ENCODE results near the gene BLTP3A. TPM values are rescaled to one million over a fixed set of nuclear protein-coding genes. Genes with fewer than 3 reads are reported as not detected.

The BLTP3A gene
- total and polyA plus RNA-seq, 2 of the 13 experiments (the other 11 are each of a cell fraction or from before 2014, with no cell fraction given), result 22.1 to 24.0 TPM

DNA sequence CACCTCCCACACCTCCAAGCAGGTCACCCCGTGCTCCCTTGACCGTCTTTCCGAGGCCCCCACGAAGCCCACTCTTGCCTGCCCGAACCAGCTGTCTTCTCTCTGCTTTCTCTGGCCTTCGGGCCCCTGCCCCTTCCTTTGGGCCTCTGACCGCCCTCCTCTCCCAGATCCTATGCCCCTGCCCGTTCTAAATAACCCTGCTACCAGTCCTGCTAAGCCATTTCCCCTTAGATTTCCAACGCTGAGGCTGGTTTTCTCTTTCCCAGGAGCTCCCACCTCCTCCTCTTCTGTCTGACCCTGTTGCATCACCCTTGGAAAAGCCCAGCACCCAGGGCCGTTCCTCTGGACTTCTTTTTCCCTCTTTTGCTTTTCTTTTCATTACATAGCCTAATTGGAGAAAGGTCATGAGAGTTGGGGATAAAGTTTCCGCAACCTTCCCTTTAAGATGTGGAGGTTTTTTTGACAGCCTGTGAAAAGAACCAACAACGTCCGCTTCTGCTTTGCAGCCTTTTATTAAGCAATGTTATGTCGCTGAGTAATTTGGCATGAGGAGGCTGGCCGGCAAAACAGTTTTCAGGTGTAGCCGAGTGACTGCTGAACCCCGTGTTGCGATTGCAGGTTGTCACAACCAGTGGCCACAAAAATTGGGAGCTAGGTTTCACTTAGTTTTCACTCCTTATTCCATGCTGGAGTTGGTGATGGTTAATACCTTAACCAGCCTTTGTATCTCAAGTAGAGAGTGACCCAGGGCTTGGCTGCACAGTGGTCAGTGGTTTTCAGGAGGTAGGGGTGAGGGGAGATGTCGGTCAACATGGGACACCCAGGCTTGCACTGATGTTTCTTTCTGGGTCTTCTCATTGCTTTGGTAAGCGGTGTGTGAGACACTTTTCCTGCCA is 970 bp downstream of the BLTP3A start (continued):
- TF ChIP-seq, protein P1, sequence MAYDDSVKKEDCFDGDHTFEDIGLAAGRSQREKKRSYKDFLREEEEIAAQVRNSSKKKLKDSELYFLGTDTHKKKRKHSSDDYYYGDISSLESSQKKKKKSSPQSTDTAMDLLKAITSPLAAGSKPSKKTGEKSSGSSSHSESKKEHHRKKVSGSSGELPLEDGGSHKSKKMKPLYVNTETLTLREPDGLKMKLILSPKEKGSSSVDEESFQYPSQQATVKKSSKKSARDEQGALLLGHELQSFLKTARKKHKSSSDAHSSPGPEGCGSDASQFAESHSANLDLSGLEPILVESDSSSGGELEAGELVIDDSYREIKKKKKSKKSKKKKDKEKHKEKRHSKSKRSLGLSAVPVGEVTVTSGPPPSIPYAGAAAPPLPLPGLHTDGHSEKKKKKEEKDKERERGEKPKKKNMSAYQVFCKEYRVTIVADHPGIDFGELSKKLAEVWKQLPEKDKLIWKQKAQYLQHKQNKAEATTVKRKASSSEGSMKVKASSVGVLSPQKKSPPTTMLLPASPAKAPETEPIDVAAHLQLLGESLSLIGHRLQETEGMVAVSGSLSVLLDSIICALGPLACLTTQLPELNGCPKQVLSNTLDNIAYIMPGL (CRISPR knock-in tag; IDR thresholded peaks at IDR 0.05; ENCODE audit: borderline replicate concordance in 1 of 2, low read depth in 1 of 2), result peak in 1 of 2 experiments; percentile 8; a peak in 2 of 4 replicates
- TF ChIP-seq ZNF567 (CRISPR knock-in tag; IDR thresholded peaks at IDR 0.05; ENCODE audit: borderline replicate concordance) (peak; percentile 58; the same call in 1 of the 2 replicates), ZNF30 (CRISPR knock-in tag; IDR thresholded peaks at IDR 0.05) (no peak; the same call in 1 of the 2 replicates), ZNF766 (CRISPR knock-in tag; IDR thresholded peaks at IDR 0.05; ENCODE audit: borderline replicate concordance) (no peak), ZFYVE20 (CRISPR knock-in tag; IDR thresholded peaks at IDR 0.05; ENCODE audit: borderline replicate concordance, low read depth) (no peak), ZNF256 (CRISPR knock-in tag; conservative IDR thresholded peaks at IDR 0.05) (no peak), PRMT3 (CRISPR knock-in tag; IDR thresholded peaks at IDR 0.05; ENCODE audit: borderline replicate concordance, low read depth) (no peak), SIX4 (CRISPR knock-in tag; IDR thresholded peaks at IDR 0.05) (no peak), ZNF556 (CRISPR knock-in tag; IDR thresholded peaks at IDR 0.05; ENCODE audit: borderline replicate concordance) (peak; percentile 20; the same call in 1 of the 2 replicates), GTF2F1 (IDR thresholded peaks at IDR 0.05; ENCODE audit: low read length) (no peak), DNMT3B (CRISPR knock-in tag; conservative IDR thresholded peaks at IDR 0.05) (no peak), ZEB1 (IDR thresholded peaks at IDR 0.05; ENCODE audit: insufficient replicate concordance, low read depth) (peak; percentile 18), HOXA9 (CRISPR knock-in tag; IDR thresholded peaks at IDR 0.05; ENCODE audit: borderline replicate concordance) (no peak)
- TF ChIP-seq, protein P2, sequence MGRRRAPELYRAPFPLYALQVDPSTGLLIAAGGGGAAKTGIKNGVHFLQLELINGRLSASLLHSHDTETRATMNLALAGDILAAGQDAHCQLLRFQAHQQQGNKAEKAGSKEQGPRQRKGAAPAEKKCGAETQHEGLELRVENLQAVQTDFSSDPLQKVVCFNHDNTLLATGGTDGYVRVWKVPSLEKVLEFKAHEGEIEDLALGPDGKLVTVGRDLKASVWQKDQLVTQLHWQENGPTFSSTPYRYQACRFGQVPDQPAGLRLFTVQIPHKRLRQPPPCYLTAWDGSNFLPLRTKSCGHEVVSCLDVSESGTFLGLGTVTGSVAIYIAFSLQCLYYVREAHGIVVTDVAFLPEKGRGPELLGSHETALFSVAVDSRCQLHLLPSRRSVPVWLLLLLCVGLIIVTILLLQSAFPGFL (CRISPR knock-in tag; IDR thresholded peaks at IDR 0.05), result no peak
- TF ChIP-seq, protein P3, sequence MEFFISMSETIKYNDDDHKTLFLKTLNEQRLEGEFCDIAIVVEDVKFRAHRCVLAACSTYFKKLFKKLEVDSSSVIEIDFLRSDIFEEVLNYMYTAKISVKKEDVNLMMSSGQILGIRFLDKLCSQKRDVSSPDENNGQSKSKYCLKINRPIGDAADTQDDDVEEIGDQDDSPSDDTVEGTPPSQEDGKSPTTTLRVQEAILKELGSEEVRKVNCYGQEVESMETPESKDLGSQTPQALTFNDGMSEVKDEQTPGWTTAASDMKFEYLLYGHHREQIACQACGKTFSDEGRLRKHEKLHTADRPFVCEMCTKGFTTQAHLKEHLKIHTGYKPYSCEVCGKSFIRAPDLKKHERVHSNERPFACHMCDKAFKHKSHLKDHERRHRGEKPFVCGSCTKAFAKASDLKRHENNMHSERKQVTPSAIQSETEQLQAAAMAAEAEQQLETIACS (CRISPR knock-in tag; IDR thresholded peaks at IDR 0.05), result no peak
- TF ChIP-seq, protein P4, sequence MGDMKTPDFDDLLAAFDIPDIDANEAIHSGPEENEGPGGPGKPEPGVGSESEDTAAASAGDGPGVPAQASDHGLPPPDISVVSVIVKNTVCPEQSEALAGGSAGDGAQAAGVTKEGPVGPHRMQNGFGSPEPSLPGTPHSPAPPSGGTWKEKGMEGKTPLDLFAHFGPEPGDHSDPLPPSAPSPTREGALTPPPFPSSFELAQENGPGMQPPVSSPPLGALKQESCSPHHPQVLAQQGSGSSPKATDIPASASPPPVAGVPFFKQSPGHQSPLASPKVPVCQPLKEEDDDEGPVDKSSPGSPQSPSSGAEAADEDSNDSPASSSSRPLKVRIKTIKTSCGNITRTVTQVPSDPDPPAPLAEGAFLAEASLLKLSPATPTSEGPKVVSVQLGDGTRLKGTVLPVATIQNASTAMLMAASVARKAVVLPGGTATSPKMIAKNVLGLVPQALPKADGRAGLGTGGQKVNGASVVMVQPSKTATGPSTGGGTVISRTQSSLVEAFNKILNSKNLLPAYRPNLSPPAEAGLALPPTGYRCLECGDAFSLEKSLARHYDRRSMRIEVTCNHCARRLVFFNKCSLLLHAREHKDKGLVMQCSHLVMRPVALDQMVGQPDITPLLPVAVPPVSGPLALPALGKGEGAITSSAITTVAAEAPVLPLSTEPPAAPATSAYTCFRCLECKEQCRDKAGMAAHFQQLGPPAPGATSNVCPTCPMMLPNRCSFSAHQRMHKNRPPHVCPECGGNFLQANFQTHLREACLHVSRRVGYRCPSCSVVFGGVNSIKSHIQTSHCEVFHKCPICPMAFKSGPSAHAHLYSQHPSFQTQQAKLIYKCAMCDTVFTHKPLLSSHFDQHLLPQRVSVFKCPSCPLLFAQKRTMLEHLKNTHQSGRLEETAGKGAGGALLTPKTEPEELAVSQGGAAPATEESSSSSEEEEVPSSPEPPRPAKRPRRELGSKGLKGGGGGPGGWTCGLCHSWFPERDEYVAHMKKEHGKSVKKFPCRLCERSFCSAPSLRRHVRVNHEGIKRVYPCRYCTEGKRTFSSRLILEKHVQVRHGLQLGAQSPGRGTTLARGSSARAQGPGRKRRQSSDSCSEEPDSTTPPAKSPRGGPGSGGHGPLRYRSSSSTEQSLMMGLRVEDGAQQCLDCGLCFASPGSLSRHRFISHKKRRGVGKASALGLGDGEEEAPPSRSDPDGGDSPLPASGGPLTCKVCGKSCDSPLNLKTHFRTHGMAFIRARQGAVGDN (CRISPR knock-in tag; IDR thresholded peaks at IDR 0.05), result peak; percentile 30
- TF ChIP-seq, protein P5, sequence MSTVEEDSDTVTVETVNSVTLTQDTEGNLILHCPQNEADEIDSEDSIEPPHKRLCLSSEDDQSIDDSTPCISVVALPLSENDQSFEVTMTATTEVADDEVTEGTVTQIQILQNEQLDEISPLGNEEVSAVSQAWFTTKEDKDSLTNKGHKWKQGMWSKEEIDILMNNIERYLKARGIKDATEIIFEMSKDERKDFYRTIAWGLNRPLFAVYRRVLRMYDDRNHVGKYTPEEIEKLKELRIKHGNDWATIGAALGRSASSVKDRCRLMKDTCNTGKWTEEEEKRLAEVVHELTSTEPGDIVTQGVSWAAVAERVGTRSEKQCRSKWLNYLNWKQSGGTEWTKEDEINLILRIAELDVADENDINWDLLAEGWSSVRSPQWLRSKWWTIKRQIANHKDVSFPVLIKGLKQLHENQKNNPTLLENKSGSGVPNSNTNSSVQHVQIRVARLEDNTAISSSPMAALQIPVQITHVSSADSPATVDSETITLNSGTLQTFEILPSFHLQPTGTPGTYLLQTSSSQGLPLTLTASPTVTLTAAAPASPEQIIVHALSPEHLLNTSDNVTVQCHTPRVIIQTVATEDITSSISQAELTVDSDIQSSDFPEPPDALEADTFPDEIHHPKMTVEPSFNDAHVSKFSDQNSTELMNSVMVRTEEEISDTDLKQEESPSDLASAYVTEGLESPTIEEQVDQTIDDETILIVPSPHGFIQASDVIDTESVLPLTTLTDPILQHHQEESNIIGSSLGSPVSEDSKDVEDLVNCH (CRISPR knock-in tag; IDR thresholded peaks at IDR 0.05), result no peak

All from HepG2 (cell line).